Fibroblast of peridontal ligament (primary cell): ENCODE data around the gene ARL17A.
"Not testable (repeated sequence)": the region's sequence is repeated elsewhere in the genome, so short reads cannot be mapped to it uniquely, and the experiment has no call there.

Experiments
- DNase-seq: peaks from one replicate; pipeline ENCODE4 v3.0.0-alpha.2; 2010; ENCODE audit errors: extremely low read depth

Gene ARL17A

DNA sequence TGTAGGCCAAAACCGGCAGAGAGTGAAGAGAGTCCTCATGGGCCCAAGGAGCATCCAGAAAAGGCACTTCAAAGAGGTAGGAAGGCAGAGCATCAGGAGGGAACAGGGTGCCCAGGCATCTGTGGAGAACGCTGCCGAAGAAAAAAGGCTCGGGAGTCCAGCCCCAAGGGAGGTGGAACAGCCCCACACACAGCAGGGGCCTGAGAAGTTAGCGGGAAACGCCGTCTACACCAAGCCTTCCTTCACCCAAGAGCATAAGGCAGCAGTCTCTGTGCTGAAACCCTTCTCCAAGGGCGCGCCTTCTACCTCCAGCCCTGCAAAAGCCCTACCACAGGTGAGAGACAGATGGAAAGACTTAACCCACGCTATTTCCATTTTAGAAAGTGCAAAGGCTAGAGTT is 30.9 kb downstream of the ARL17A start:
- DNase-seq, result not testable (repeated sequence)

DNA sequence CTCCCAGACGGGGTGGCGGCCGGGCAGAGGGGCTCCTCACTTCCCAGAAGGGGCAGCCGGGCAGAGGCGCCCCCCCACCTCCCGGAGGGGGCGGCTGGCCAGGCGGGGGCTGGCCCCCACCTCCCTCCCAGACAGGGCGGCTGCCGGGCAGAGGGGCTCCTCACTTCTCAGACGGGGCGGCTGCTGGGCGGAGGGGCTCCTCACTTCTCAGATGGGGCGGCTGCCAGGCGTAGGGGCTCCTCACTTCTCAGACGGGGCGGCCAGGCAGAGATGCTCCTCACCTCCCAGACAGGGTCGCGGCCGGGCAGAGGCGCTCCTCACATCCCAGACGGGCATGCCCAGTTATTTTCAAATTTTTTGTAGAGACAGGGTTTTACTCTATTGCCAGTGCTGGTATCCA is 44.8 kb downstream of the ARL17A start:
- DNase-seq, result not testable (repeated sequence)

DNA sequence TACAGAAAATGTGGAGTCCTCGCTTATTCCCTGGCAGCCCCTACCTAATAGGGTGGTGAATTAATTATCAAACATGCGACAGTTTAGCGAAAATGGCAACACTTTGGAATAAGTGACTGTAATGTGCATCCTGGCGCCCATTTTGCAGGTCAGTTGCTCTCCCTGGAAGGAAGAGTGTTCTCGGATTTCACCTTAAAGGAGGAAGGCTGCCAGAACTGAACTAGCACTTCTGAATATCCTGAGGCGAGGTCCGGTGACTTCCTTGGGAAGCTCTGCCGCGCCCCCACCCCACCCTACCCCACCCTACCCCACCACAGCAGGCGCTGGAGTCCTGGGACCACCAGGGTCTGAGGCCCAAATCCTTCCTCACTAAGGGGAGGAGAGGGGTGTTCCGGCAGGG is 67.3 kb downstream of the ARL17A start, which contains the start of gene LRRC37A2:
Gene LRRC37A2 (plus strand): TSS at position 301 of the 400 bp plus-strand sequence. CDS start 245 bp downstream, outside the sequence.
- DNase-seq, result not testable (repeated sequence)

DNA sequence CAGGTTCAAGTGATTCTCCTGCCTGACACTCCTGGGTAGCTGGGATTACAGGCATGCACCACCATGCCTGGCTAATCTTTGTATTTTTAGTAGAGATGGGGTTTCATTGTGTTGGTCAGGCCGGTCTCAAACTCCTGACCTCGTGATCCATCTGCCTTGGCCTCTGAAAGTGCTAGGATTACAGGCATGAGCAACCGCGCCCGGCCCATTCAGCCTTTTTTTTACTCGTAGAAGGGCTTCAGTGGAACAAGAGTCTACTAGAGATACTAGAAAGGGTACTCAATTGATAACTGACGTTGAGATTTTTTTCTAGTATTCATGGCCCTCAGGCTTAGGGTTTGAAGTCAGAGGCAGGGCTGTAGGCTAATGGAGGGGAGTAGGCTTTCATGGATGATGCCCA is 73.6 kb downstream of the ARL17A start:
- DNase-seq, result not testable (repeated sequence)

DNA sequence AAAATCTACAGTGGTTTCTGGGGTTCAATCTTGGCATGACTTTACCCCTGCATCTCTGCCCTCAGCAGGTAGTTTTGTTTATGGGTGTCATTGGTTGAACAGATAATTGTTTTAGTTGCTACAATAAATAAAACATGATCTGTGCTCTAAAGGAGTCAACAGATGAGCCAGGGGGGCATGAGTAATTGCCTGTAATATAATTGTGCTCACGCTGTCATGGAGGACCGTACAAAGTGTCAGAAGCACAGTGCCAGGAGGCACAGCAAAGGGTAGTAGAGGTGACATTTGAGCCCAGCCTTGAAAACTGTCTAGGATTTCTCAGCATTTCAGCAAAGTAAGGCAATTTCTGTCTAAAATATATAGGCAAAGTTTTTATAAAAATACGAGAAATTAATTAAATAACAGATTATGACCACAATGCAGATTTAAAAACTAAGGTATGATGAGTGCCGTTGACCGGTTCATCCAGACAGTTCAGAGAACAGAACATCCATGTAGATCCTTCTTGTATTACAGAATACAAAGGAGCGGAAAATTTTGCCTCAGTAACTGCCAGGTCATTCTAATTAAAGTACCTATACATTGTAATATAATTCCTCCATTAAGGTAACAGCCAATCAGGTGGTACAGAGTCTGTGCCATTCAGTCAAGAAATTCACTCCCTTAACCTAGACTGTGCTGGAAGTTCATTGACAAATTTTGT is 79.9 kb downstream of the ARL17A start:
- not testable (repeated sequence) for DNase-seq

DNA sequence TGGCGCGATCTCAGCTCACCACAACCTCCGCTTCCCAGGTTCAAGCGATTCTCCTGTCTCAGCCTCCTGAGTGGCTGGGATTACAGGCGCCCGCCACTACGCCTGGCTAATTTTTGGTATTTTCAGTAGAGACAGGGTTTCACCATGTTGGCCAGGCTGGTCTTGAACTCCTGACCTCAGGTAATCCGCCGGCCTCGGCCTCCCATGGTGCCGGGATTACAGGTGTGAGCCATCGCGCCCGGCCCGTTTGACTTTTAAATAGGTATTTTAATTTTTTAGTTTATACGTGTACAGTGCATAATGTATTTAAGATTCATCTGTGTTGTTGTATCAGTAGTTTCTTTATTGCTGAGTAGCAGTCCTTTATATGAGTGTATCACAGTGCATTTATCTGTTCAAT is 87.5 kb downstream of the ARL17A start:
- not testable (repeated sequence) for DNase-seq

DNA sequence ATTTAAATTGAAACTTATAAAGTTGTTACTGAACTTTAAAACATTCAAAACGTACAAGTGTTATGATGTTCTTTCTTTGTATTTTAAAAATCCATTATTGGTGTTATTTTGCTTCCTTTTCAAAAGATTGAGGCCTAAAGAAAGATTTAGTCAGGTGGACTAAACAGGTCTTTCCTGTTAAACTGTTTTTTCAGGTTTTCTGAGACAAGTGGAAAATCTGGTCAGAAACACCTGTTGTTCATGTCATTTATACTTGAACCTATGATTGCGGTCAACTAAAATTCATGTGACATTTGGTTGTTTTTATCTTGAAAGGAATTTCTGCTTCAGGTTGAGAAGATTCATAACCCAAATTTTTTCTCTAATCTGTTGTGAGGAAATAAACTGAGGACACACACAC is 98.2 kb downstream of the ARL17A start:
- not testable (repeated sequence) for DNase-seq

DNA sequence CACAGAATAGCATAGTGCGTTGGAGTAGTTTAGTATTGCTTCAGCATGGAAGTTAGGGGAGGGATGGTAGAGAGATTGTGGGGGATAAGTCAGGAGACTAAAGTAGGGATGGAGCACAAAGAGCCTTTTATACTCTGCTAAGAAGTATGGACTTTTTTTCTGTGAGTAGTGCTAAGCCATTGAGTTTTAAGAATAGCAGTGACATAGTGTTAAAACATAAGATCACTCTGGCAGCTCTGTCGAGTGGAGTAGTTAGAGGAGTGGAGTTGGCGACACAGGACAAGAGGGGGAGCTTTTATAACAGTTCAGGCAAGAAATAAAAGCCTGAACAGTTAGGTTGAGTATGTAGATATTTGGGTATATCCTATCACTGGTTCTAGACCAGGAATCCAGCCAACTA is 100.7 kb downstream of the ARL17A start:
- DNase-seq, result not testable (repeated sequence)

DNA sequence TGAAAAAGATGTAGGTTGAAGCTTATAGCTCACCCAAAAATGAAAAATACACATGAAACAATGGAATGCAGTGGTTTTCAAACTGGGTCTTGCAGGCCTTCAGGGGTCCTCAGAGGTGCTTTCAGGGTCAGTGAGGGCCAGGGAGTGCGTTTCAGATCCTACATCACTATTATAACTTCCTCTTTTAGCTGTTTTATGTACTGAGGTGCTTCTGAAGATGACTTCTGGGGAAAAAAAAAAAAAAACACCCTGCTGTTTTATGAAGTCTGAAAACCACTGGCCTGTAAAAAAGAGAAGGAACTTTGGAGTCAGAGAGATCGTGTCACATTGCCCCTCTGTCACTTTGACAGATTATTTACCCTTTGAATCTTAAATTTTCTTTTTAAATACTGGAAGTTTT is 103.9 kb downstream of the ARL17A start:
- not testable (repeated sequence) for DNase-seq

DNA sequence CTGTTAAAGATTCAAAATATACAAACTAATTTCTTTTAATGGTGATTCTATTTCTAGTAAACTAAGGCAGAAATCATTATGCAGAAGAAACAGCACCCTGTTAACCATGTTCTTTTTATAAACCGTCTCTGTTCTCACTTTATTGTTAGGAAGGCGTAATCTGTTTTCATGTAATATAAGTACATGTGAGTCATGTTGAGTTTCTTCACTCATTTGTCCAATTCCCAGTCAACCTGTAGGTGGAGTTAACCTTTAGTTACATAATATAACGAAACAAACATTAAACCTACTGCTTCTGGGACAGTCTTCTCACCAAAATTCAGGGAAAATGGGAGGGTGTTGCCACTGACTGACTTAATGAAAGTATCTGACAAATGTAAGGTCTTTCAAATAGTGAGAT is 105.0 kb downstream of the ARL17A start:
- DNase-seq, result not testable (repeated sequence)

DNA sequence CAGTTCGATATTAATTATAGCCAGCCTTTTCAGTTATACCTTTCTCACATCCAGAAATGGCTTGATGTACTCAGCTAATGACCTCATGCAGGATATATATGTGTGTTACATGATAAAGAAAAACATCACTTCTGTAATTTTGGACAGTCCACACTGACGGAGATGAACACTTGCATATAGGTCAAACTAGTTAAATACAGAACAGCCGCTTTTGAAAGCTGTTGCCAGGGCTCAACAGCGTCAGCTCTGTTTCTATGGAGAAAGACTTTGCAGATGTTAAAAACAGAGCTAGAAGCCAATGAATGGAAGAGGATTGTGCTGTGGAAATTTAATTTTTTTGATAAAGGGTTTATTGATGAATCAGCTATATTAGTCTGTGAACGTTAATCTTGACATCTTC is 111.9 kb downstream of the ARL17A start:
- not testable (repeated sequence) for DNase-seq
